NOMO-1 treated with dmso at 0.1 percent for 144 hours (cell line): ENCODE results near the gene CAVIN1.
A peak's percentile ranks its signal among the peaks of the same experiment; 100 is the strongest.

ENCODE experiments used
- DNase-seq: peaks from one replicate; lab custom pipeline; 2025; ENCODE audit not compliant: unreplicated experiment; lab: John Stamatoyannopoulos, UW

CAVIN1 gene

GRCh38 chr17:42436391-42436790, 13.3 kb upstream of the CAVIN1 start:
- DNase-seq: no peak

GRCh38 chr17:42431758-42432161, 8.7 kb upstream of the CAVIN1 start:
- DNase-seq: no peak

GRCh38 chr17:42429726-42430447, 6.8 kb upstream of the CAVIN1 start:
- DNase-seq: no peak

- no peak for DNase-seq
These were observed 5.3 kb upstream of the CAVIN1 start for GRCh38 chr17:42428141-42428944.

- no peak for DNase-seq
These were observed 2.0 kb upstream of the CAVIN1 start for GRCh38 chr17:42424991-42425610.

GRCh38 chr17:42423766-42424165, 710 bp upstream of the CAVIN1 start:
- no peak for DNase-seq

- no peak for DNase-seq
These were observed 571 bp downstream of the CAVIN1 start for GRCh38 chr17:42422412-42422957.

- no peak for DNase-seq
These were observed 1.3 kb downstream of the CAVIN1 start for GRCh38 chr17:42421507-42422338.

- DNase-seq: no peak
These were observed 1.9 kb downstream of the CAVIN1 start for GRCh38 chr17:42421136-42421506.

GRCh38 chr17:42417981-42418380, 5.1 kb downstream of the CAVIN1 start:
- DNase-seq: peak; percentile 67

- DNase-seq: peak; percentile 35
These were observed 8.2 kb downstream of the CAVIN1 start for GRCh38 chr17:42414704-42415409.

GRCh38 chr17:42413464-42414040, 9.5 kb downstream of the CAVIN1 start:
- DNase-seq: no peak

GRCh38 chr17:42411905-42412679, 11.0 kb downstream of the CAVIN1 start:
- DNase-seq: no peak

- DNase-seq: no peak
These were observed 11.7 kb downstream of the CAVIN1 start for GRCh38 chr17:42411361-42411760.

- DNase-seq: no peak
These were observed 12.8 kb downstream of the CAVIN1 start for GRCh38 chr17:42410319-42410685.

GRCh38 chr17:42409523-42410318, 13.3 kb downstream of the CAVIN1 start:
- no peak for DNase-seq

GRCh38 chr17:42408061-42408460, 15.0 kb downstream of the CAVIN1 start:
- DNase-seq: no peak

- no peak for DNase-seq
These were observed 15.7 kb downstream of the CAVIN1 start for GRCh38 chr17:42407289-42407836.
